Left cardiac atrium (tissue), 4 donors: ENCODE results near the gene GJB1. TPM values are rescaled to one million over a fixed set of nuclear protein-coding genes. Genes with fewer than 3 reads are reported as not detected.
A peak's percentile ranks its signal among the peaks of the same experiment; 100 is the strongest.
"Not testable (repeated sequence)": the region's sequence is repeated elsewhere in the genome, so short reads cannot be mapped to it uniquely, and the experiment has no call there.

Source experiments
- ATAC-seq, 2 donors: fragments of 200-7000 bp; cut with Tn5 transposase; one replicate each; pipeline ENCODE4 v1.9.1; 2020; ENCODE audit warnings: mild to moderate bottlenecking in 2 of 2, moderate library complexity in 2 of 2
- DNase-seq: peaks from one replicate; pipeline ENCODE4 v3.0.0-alpha.2; 2020
- intact Hi-C, 2 donors: fragments of 100-400 bp; cut with DNase I; formaldehyde crosslinking; loops; one replicate each; pipeline versions ENCODE4 v1.14.1 to v1.15.1; 2022 to 2023
- long read RNA-seq: library from polyadenylated mRNA; unstranded; transcript quantifications from one replicate; pipeline ENCODE4 v2.0.0, GENCODE V29; 2021
- total RNA-seq, 2 donors: library from RNA; stranded (reverse); fragmentation: NEBNext Ultra II Directional; extraction: Animal tissue kit (Norgen Biotek cat#: 25700); gene quantifications; one replicate each; pipeline ENCODE4 v1.2.1, GENCODE V29; 2021
- donor health status: DM: no; HTN: yes; CAD: no.
- donor health status: DM: no; HTN: yes; CAD: no; lungs with severe emphysema.
- donor health status: DM: yes; HTN: yes; CAD: no.
- donor health status: Dilated cardiomyopathy.

GJB1 gene
- total RNA-seq, result not detected
- long read RNA-seq, result 0 reads

DNA sequence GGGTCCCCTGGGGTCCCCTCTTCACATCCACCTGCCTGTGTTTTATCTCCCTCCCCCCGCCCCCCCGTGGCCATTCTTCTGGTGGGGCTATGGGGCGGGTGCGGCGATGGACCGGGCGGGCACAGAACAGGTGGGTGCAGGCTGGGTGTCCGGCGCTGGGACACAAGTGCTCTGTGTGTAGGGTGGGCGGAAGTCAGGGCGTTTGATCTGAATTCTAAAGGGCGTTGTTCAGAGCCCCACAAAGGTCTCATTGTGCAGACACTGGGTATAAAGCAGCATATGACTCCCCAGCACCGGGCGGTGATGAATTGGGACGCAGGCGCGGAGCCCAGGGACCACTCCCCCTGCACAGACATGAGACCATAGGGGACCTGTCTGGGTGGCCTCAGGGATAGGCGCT lies at the start of gene GJB1:
Gene GJB1 (plus strand): TSS at position 296 of the 400 bp plus-strand sequence. CDS start 484 bp downstream, outside the sequence.
- ATAC-seq, result no peak
- intact Hi-C loops, result no loop called here
- DNase-seq, result no peak

DNA sequence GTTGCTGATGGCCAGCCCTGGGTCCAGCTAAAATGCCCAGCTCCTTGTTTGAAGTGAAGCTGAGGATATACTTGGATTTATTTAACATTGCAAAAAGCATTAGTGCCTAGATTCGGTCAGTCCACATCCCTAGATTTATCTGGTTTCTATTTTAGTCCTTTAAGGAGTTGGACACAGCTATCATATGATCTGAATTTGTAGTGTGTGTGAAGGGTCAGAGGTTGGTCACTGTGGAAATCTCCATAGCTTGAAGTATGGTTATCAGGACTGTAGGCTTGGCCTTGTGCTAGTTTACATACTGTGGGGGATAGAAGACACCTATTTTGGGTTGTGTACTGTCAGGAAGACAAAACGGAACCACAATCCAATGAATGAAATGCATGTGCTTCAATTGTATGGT lies 49.6 kb upstream of the GJB1 start:
- intact Hi-C loops, result loop anchor here in 1 of 2 donors (10.0 kb wide), 1 partner anchor 409 kb away; no protein-coding TSS in a partner anchor
- DNase-seq (no peak), ATAC-seq (no peak)

DNA sequence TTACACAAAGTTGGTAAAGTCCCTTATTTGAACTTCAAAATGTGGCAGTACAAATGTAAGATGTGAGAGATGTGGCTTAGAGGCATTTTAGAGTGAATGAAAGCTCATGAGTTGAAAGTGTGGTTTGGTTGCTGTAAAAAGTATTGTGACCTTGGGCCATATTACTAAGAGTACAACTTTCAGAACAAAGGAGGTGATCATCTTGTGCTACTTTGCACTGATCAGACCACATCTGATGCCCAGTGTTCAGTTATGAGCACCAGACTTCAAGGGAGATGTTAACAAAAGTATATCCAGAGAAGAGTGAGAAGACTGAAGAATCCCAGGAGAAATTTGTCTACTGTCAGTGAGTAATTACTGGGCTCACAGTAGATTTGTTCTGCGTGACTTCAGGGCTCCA lies 48.2 kb upstream of the GJB1 start:
- no peak for DNase-seq

DNA sequence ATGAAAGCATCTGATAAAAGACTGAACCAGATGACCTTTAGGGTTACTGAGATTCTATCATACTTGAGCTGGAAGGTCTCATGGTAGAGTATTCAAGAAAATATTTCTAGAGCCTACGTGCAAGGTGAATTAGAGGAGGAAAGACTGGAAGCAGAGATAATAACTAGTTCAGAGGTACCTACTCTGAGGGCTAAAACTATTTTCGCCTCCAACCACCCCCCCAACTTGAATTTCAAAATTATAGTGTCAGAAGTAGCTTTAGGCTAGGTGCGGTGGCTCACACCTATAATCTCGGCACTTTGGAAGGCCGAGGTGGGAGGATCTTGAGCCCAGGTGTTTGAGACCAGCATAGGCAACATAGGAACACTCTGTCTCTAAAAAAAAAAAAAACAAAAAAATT lies 47.5 kb upstream of the GJB1 start:
- DNase-seq (no peak), ATAC-seq (no peak)
- intact Hi-C loops, result loop anchor here in 1 of 2 donors (5.0 to 10.0 kb wide), 3 partner anchors 78 to 411 kb away; partner anchors contain the start of gene FOXO4

More for the DNA sequence above, 48.2 kb upstream of the GJB1 start:
- intact Hi-C loops, result loop anchor here in 1 of 2 donors (5.0 to 10.0 kb wide), 3 partner anchors 77 to 410 kb away; partner anchors contain the start of gene FOXO4
- no peak for ATAC-seq

DNA sequence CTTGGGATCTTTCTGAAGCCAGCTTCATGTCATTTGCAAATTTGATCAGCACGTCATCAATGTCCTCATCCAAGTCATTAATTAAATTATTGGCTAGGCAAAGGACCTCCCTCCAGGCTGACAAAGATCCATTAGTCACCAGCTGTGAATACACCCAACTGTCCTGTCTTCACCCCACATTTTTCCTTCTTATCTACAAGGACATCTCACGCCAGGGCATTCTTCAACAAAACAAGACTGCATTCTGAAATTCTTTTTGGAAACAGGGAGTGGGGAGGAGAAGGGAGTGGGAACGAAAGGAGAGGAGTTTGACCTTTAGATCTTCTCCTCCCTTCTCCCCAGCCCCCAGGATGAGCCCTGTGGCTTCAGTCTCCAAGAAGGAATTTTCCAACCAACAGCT lies 45.7 kb upstream of the GJB1 start:
- intact Hi-C loops, result loop anchor here in 1 of 2 donors (5.0 to 10.0 kb wide), 3 partner anchors 80 to 413 kb away; partner anchors contain the start of gene FOXO4
- ATAC-seq (no peak), DNase-seq (no peak)

DNA sequence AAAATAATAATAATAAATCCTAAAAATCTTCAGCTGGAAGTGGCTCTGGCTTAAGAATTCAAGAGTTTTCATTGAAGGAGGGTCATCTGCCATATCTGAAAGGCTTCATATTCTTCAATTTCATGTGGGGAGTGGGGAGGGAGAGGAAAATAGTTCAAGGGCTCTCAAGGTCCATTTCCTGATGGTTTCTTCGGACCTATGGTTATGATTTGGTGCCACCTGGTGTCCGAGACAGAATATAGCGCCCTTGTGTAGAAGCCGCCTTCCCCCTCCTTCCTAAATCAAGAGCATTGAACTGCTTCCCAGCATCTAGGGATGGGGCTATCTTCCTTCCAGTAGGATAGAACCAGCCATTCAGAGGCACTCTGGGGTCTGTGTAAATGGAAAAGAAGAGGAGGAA lies 44.1 kb upstream of the GJB1 start:
- intact Hi-C loops, result loop anchor here in 1 of 2 donors (5.0 to 10.0 kb wide), 3 partner anchors 82 to 414 kb away; partner anchors contain the start of gene FOXO4
- DNase-seq (peak; percentile 37), ATAC-seq (peak in 1 of 2 donors; percentile 41)

DNA sequence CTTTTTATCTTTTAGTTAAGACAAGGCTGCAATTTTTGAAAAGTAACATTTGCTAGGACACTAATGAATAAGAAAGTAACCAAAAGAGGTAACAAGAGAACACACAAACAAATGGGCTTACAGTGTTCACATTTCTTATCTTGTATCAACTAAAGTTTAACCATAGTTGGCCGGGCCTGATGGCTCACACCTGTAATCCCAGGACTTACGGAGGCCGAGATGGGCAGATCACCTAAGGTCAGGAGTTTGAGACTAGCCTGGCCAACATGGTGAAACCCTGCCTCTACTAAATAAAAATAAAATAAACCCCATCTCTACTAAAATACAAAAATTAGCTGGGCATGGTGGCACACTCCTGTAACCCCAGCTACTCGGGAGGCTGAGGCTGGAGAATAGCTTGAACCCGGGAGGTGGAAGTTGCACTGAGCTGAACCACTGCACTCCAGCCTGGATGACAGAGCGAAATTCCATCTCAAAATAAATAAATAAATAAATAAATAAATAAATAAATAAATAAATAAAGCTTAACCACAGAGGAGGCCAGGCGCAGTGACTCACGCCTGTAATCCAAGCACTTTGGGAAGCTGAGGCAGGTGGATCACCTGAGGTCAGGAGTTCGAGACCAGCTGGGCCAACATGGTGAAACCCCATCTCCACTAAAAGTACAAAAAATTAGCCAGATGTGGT lies 42.3 kb upstream of the GJB1 start:
- DNase-seq, intact Hi-C loops, ATAC-seq: not testable (repeated sequence)

DNA sequence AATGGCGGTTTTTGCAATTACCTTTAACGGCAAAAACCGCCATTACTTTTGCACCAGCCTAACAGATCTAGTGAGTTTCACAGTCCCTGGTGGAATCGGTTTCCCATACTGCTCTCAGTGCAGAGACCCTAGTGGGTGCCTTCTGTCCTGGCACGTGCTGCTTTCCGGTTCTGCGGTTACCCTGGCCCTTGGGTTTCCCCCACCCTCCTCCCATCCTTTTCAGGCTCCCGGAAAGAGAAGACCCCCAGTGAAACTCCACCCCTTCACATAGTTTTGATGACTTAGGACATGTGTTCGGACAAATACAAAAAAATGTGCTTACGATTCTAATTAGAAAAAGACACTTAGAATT lies 41.5 kb upstream of the GJB1 start:
- DNase-seq, result no peak

DNA sequence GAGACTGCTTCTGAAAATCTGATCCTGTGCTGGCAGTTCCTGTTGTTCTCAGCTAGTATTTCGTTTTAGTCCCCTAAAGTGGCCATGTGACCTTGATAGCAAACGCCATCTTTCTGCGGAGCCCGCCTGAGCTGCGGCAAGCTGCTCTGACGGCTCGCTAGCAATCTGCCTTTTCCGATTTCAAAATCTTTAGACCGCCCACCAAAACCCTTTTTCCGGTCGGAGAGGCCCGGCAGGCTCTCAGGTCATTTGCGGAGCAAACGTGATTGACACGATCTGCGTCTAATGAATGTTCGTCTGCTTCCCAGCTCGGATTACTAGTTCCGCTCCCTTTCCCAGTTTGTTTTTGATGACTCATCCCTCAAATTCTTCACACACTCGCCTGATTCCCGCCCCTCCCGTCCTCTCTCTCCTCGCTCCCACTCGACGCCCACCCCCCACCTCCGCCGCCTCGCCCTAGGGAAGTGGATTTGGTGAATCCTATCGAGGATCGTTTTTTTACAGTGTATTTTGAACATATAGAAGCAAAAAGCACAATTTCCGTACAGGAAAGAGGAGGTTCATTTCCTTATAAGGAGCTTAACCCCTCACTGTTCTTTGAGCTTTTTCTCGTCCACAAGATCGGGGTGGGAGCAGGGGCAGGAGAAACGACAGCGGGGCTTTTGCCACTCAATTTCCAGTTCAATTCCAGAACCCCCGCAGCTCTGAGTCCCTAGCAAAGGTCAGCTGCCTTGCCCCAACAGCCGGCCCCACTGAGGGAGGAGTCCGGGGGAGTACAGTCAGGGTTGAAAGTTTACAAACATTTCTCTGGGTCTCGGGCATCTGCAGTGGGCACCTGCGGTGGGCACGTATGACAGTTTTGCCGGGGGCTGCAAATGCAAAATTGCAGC lies 40.9 kb upstream of the GJB1 start:
- intact Hi-C loops, result no loop called here
- DNase-seq (peak; percentile 86), ATAC-seq (peak; percentile 91 to 96)

More for the DNA sequence above, 41.5 kb upstream of the GJB1 start:
- peak in 1 of 2 donors; percentile 46 for ATAC-seq
- intact Hi-C loops, result no loop called here

DNA sequence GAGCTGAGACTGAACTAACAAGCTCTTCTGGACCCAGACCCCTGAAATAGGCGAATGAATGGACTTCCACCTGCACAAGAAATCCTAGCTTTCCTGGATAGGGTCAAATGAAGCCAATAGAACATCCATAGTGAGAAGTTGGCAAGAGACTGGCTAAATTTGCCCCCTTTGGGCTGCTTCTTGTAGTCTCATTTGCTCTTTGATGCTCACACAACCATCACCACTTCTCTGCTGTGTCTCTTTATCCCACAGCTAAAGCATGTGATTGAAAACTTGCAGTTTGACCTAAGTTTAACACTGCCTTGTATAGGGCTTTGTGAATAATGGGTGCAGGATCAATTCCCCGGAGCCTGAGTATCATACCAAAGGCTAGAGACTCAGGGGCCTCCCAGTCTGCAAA lies 40.2 kb upstream of the GJB1 start:
- intact Hi-C loops, result no loop called here
- no peak for ATAC-seq
- DNase-seq, result no peak

DNA sequence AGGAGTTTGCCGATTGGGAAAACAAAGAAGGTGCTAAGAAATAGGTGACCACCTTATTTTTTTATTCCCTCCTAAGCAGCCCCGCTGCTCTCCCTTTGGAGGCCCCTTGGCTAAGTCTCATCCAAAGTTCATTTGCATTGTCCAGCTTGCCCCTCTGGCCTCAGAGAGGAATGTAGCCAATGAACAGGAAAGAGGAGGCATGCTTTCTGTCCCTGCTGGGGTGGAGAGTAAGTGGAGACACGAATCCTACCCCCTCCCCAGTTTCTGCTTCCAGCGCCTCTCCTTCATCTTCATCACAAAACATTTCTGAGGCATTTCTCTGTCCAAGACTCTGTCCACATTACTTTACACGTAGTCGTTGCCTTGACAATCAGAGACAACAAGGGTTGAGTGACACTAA lies 39.7 kb upstream of the GJB1 start:
- intact Hi-C loops, result no loop called here
- no peak for DNase-seq
- ATAC-seq, result no peak

DNA sequence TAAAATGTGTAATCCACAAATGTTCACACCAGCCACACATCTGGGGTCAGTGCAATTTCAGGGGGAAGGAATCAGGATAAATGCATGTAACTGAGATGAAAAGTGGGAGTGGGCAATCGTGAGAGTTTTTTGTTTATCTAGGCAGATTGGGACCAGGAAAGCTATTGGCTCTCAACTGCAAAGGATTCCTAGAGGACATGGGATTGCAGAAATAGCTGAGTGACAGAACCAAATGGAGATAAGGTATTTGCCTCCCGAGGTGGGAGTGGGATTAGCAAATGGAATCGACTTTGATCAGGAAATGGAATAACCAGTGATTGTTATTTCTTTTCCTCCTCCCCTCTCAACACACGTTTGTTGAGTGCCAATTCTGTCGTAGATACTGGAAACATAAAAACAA lies 38.9 kb upstream of the GJB1 start:
- intact Hi-C loops, result no loop called here
- no peak for DNase-seq
- no peak for ATAC-seq

DNA sequence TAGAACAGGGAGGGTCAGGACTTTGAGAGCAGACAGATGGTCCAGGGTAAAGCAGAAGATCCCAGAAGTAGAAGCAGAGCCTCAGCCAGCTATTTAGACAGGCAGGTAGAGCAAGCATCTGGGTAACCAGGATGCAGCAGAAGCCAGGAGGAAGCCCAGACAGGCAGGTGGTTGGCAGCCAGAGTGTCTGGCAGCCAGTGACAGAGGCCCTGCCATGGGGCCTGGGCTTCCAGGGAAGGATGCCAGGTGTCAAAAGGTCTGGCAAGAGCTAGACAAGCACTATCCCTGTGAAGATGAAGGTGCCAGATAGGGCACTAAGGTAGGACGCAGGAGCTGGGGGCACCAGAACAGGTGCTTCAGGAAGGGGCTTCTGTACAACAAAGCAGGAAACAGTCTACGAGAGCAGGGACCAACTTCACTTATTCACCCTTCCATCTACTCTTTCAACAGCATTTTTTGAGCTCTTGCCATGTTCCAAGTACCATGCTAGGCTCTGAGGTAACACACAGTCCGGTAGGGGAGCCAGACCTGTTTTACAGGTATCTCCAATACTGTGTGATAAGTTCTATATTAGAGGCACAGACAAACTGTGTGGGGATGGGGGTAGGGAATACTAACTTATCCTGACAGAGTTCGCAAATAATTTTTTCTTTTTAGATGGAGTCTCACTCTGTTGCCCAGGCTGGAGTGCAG lies 38.1 kb upstream of the GJB1 start:
- intact Hi-C loops, result no loop called here
- DNase-seq (no peak), ATAC-seq (no peak)

DNA sequence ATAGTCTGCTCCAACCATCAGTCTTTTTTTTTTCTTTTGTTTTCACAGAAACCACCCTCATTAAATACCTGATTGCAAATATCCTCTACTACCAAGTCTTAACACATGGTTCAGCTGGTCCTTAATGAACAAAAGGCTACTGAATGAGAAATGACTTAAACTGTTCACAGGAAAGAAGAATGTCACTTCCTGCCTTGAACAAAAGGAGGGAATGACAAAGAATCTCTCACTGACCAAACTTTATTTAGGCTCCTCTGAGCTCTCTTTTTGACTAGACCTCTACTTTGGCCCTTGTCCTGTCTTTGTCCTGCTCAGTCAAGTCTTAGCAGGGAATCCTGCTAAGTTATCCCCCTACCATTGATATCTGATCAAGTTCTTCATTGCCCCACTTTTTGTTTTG lies 31.8 kb upstream of the GJB1 start:
- intact Hi-C loops, result no loop called here
- no peak for DNase-seq
- ATAC-seq, result no peak

DNA sequence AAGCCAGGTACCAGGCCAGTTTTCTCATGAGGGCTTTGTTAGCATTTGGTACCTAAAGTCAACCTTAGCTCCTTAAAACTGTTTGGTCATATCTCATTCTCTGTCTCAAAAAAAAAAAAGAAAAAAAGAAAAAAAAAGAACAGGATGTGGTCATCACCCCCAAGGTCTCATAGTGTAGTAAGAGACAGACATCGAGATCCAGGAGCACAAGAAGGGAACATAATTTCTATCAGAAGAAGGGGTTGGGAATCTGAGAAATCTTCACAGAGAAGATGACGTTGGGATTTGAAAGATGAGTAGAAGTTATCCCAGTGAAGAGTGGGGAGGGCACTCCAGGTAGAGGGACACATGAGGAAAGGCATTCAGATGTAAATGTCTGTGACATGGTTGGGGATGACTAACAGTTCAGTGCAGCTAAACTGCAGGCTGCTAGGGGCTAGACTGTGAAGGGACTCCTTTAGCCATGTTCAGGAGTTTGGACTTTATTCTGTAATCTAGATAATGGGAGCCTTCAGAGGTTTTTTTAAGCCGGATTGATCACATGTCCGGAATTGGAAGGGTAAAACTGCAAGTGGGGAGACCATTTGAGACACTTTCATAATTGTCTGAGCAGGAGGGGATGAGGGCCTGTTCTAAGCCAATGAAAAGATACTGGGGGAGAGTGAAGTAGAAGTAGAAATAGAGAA lies 26.9 kb upstream of the GJB1 start:
- intact Hi-C loops, result no loop called here
- DNase-seq (no peak), ATAC-seq (no peak)

DNA sequence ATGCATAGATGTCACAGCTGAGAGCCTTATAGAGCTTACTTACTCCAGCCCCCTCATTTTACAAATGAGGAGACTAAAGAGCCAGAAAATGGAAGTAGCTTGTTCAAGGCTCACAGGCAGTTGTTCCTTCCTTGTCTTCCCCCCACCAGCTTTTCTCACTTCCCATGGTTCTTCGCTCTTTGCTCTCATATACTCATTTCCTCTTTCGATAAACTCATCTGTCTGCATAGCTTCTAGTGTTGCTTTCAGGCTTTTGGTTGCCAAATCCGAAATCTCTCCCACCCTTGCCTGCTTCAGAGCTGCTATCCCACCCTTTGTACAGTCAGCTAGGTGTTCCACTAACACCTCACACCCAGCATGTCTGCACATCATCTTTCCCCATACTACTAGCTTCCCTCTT lies 25.0 kb upstream of the GJB1 start:
- DNase-seq, result no peak
- intact Hi-C loops, result no loop called here

DNA sequence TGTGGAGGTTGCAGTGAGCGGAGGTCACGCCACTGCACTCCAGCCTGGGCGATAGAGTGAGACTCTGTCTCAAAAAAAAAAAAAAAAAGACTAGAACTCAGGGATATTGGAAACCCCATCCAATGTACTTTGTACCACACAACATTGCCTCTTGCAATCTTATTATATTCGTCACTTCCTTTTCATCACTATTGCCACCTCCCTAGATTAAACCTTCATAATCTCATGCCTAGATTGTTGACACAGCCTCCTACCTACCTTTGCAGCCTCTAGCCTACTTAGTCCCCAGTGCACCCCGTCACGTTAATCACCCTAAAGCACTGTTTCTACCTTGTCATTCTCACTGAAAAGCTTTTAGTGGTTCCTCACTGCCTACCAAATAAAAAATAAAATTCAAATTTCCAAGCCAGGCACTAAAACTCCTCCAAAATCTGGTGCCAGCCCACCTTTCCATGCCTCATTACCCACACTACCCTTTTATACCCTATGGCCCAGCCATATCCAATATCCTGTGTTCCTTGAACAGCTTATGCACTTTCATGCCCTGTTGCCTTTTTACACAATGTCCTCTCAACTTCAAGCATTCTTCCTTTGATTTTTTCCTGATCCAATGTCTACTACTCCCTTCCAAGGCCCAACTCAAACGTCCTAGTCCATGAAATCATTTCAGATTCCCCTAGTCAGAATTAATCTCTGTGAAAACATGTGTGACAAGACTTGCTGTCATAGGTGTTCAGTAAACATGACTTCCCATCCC lies 23.6 kb upstream of the GJB1 start:
- no peak for DNase-seq
- ATAC-seq, result no peak
- intact Hi-C loops, result no loop called here

More for the DNA sequence above, 25.0 kb upstream of the GJB1 start:
- ATAC-seq, result no peak

DNA sequence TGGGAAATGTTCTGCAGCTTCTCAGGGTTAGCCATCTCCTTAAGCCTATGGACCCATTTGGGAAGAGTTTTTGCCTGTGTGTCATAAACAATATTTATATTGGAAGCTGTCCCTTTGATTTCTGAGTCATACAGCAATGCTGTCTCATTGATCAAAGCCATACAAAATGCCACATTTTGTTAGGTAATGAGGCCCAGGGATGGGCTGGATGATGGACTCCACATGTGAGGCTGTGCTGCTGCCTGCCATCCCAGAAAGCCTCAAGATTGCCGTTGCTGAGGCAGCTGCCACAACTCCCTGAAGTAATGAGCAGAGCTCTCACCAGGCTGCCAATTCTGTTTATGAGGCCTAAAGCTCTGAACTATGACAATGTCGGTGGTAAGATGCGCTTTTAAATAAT lies 12.2 kb upstream of the GJB1 start:
- intact Hi-C loops, result no loop called here
- DNase-seq (no peak), ATAC-seq (no peak)
